Glutamatergic neuron (in vitro differentiated cells): ENCODE measurements around the gene DNAJC6. TPM values are rescaled to one million over a fixed set of nuclear protein-coding genes. Genes with fewer than 3 reads are reported as not detected.

ENCODE experiments used
- DNase-seq: peaks from one replicate; pipeline ENCODE4 v3.0.0; 2022
- H3K27ac Mint-ChIP-seq: one replicate; pipeline ENCODE4 v1.8.0; 2020; ENCODE audit warnings: mild to moderate bottlenecking, mixed read lengths, inconsistent platforms; ENCODE audit not compliant: unreplicated experiment
- H3K27me3 Mint-ChIP-seq: one replicate; pipeline ENCODE4 v1.8.0; 2020; ENCODE audit warnings: mild to moderate bottlenecking, moderate library complexity, mixed read lengths, inconsistent platforms; ENCODE audit not compliant: unreplicated experiment
- H3K36me3 Mint-ChIP-seq: one replicate; pipeline ENCODE4 v1.8.0; 2020; ENCODE audit warnings: mild to moderate bottlenecking, mixed read lengths, inconsistent platforms; ENCODE audit not compliant: unreplicated experiment
- H3K4me1 Mint-ChIP-seq: one replicate; pipeline ENCODE4 v1.8.0; 2020; ENCODE audit warnings: mild to moderate bottlenecking, low read depth, mixed read lengths, inconsistent platforms; ENCODE audit not compliant: unreplicated experiment
- H3K4me3 Mint-ChIP-seq: one replicate; pipeline ENCODE4 v1.8.0; 2020; ENCODE audit warnings: mild to moderate bottlenecking, mixed read lengths, inconsistent platforms; ENCODE audit not compliant: unreplicated experiment
- H3K9me3 Mint-ChIP-seq: one replicate; pipeline ENCODE4 v1.8.0; 2020; ENCODE audit warnings: mild to moderate bottlenecking, moderate library complexity, mixed read lengths, inconsistent platforms; ENCODE audit not compliant: unreplicated experiment
- total RNA-seq: library from RNA; stranded (reverse); fragmentation: NEBNext Ultra II Directional; extraction: Animal tissue kit (Norgen Biotek cat#: 25700); gene quantifications from one replicate; pipeline ENCODE4 v1.2.1, GENCODE V29; 2021; ENCODE audit not compliant: unreplicated experiment
- TF ChIP-seq, protein P1 (sequence below): fragments of 200-600 bp; sonication (generic); IDR thresholded peaks from one replicate; pipeline ENCODE4 v1.5.0; 2021; ENCODE audit not compliant: partially characterized antibody, unreplicated experiment

Gene DNAJC6
- total RNA-seq, 1 donor from 2014 or later, result 54.6 TPM

DNA sequence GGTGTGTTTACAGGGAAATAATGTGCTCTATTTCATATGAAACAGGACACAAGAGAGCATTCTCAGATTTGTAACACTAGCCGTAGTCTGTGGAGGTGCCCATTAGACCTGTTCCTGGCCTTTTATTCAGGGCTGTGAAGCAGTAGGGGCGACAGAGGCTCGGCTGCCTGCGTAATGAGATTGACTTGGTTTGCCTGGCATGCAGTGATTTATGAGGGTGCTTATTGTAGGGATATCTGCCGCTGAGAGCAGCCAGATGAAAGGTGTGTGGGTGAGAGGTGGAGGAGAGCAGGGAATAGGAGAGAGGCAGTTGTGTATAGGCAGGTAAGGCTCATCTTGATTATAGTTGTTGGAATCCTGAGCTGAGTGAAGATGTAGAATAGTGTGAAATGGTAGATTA lies 51.3 kb downstream of the DNAJC6 start:
- no peak for DNase-seq
- H3K36me3 Mint-ChIP-seq, result peaks cover 10% of the 10 kb centered on the region
- H3K27me3 Mint-ChIP-seq, result no peaks in the 10 kb centered on the region
- H3K4me3 Mint-ChIP-seq, result no peak overlapping the region
- H3K4me1 Mint-ChIP-seq, result no peaks in the 10 kb centered on the region
- H3K27ac Mint-ChIP-seq, result no peak overlapping the region
- H3K9me3 Mint-ChIP-seq, result no peaks in the 10 kb centered on the region
- TF ChIP-seq, protein P1, sequence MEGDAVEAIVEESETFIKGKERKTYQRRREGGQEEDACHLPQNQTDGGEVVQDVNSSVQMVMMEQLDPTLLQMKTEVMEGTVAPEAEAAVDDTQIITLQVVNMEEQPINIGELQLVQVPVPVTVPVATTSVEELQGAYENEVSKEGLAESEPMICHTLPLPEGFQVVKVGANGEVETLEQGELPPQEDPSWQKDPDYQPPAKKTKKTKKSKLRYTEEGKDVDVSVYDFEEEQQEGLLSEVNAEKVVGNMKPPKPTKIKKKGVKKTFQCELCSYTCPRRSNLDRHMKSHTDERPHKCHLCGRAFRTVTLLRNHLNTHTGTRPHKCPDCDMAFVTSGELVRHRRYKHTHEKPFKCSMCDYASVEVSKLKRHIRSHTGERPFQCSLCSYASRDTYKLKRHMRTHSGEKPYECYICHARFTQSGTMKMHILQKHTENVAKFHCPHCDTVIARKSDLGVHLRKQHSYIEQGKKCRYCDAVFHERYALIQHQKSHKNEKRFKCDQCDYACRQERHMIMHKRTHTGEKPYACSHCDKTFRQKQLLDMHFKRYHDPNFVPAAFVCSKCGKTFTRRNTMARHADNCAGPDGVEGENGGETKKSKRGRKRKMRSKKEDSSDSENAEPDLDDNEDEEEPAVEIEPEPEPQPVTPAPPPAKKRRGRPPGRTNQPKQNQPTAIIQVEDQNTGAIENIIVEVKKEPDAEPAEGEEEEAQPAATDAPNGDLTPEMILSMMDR, result no peak

DNA sequence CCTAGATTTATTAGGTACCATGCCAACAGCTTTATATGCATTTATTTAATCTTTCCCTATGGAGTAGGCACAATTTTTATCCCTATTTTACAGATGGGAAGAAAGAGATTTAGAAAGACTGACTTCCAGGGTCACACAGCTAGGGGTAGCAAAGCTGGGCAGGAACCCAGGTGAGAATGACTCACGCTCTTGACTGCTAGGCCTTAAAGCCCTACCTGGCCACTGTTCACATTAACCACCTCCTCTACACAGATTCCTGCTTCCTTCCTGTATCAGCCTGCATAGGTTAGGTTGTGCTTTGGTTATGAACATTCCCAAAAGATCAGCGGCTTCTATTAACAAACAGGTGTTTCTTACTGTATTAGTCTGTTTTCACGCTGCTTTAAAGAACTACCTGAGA lies 53.2 kb downstream of the DNAJC6 start:
- H3K4me3 Mint-ChIP-seq, result no peak overlapping the region
- H3K27me3 Mint-ChIP-seq, result no peaks in the 10 kb centered on the region
- peaks cover 10% of the 10 kb centered on the region for H3K36me3 Mint-ChIP-seq
- H3K9me3 Mint-ChIP-seq, result no peaks in the 10 kb centered on the region
- TF ChIP-seq, protein P1, result no peak
- no peak for DNase-seq
- no peak overlapping the region for H3K27ac Mint-ChIP-seq
- no peaks in the 10 kb centered on the region for H3K4me1 Mint-ChIP-seq

DNA sequence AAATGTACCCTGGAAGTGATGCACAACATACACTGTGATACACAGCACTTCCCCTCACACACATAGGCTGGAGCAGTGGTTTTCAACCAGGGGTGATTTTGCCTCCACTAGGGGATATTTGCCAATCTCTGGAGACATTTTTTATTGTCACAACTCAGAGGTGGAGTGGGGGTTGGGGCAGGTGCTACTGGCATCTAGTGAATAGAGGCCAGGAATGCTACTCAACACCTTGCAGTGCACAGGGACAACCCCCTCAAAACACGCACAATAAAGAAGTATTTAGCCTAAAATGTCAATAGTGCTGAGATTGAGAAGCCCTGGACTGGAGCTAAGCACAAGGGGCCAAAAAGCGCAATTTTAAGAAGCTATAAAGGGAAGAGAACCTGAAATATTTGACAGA lies 54.1 kb downstream of the DNAJC6 start:
- no peaks in the 10 kb centered on the region for H3K27me3 Mint-ChIP-seq
- TF ChIP-seq, protein P1, result no peak
- no peaks in the 10 kb centered on the region for H3K9me3 Mint-ChIP-seq
- H3K4me1 Mint-ChIP-seq, result no peaks in the 10 kb centered on the region
- H3K4me3 Mint-ChIP-seq, result no peak overlapping the region
- peaks cover 10% of the 10 kb centered on the region for H3K36me3 Mint-ChIP-seq
- H3K27ac Mint-ChIP-seq, result no peak overlapping the region
- DNase-seq, result no peak

DNA sequence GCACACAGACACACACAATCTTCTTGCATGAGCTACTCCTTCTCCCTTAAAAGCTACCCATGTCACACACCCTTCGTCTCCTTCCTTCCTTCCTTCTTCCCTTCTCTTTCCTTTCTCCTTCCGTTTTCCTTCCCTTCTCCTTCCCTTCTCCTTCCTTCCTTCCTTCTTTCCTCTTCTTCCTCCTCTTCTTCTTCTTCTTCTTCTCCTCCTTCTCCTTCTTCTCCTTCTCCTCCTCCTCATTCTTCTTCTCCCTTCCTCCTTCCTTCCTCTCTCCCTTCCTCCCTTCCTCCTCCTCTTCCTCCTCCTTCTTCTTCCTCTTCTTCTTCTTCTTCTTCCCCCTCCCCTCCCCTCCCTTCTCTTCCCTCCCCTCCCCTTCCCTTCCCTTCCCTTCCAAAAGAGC lies 59.1 kb downstream of the DNAJC6 start:
- no peak for DNase-seq
- Mint-ChIP-seq H3K27ac (no peak overlapping the region), H3K9me3 (no peaks in the 10 kb centered on the region), H3K36me3 (no peaks in the 10 kb centered on the region), H3K27me3 (no peaks in the 10 kb centered on the region), H3K4me1 (no peaks in the 10 kb centered on the region), H3K4me3 (no peak overlapping the region)
- TF ChIP-seq, protein P1, result no peak

DNA sequence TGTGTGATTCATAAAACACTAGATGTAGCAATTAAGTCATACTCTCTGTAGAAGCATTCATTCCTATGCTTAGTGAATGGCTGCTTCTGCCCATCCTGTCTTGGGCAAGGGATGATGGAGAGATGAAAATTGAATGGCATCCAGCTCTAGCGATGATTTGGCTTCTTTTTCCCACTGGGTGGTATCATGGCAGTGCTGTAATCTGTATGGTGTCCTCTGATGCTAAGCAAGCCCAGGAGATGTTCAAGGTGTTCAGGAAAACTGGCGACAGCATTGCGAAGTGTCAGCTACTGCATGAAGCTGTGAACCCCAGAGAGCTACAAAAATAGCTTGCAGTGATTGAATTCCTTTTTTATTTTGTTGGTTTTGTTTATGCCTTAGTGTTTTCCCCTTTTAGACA lies 62.2 kb downstream of the DNAJC6 start:
- H3K27me3 Mint-ChIP-seq, result no peaks in the 10 kb centered on the region
- peaks cover 6% of the 10 kb centered on the region for H3K36me3 Mint-ChIP-seq
- no peaks in the 10 kb centered on the region for H3K4me1 Mint-ChIP-seq
- no peaks in the 10 kb centered on the region for H3K9me3 Mint-ChIP-seq
- no peak for DNase-seq
- H3K27ac Mint-ChIP-seq, result no peak overlapping the region
- H3K4me3 Mint-ChIP-seq, result no peak overlapping the region
- TF ChIP-seq, protein P1, result no peak
